Lung (tissue), 12 donors: ENCODE results near the gene SLC25A33. TPM values are rescaled to one million over a fixed set of nuclear protein-coding genes. Genes with fewer than 3 reads are reported as not detected.

ENCODE experiments used
- ATAC-seq: fragments of 200-7000 bp; cut with Tn5 transposase; one replicate; pipeline ENCODE4 v1.9.1; 2020; ENCODE audit warnings: moderate number of reproducible peaks; ENCODE audit not compliant: insufficient read depth, low FRiP score
- DNase-seq, 3 donors: peaks; one replicate each; pipeline ENCODE4 v3.0.0-alpha.2; 2013 to 2017
- H3K27ac ChIP-seq, 2 donors: one replicate each; pipeline ENCODE4 v1.5.1; 2013; ENCODE audit warnings: mild to moderate bottlenecking in 2 of 2, moderate library complexity in 2 of 2, control low read depth in 1 of 2, inconsistent platforms in 1 of 2, low read depth in 1 of 2, low read length in 1 of 2
- H3K27me3 ChIP-seq, 3 donors: one replicate each; pipeline ENCODE4 v1.5.1; 2013; ENCODE audit warnings: low read length in 2 of 3; ENCODE audit not compliant: control insufficient read depth in 3 of 3, insufficient read depth in 3 of 3
- H3K36me3 ChIP-seq, 4 donors: one replicate each; pipeline ENCODE4 v1.5.1; 2013; ENCODE audit warnings: low read length in 4 of 4, mild to moderate bottlenecking in 1 of 4, moderate library complexity in 1 of 4; ENCODE audit not compliant: control insufficient read depth in 4 of 4, insufficient read depth in 4 of 4
- H3K4me1 ChIP-seq, 5 donors: one replicate each; pipeline ENCODE4 v1.5.1; 2013; ENCODE audit warnings: low read length in 5 of 5, mild to moderate bottlenecking in 2 of 5, moderate library complexity in 1 of 5; ENCODE audit not compliant: control insufficient read depth in 5 of 5, insufficient read depth in 5 of 5
- H3K4me3 ChIP-seq: one replicate; pipeline ENCODE4 v1.5.1; 2013; ENCODE audit warnings: mild to moderate bottlenecking, control low read depth, moderate library complexity
- H3K9ac ChIP-seq, 2 donors: one replicate each; pipeline ENCODE4 v1.5.1; 2013; ENCODE audit warnings: low read length in 2 of 2, control low read depth in 1 of 2; ENCODE audit not compliant: insufficient read depth in 1 of 2
- H3K9me3 ChIP-seq, 4 donors: one replicate each; pipeline ENCODE4 v1.5.1; 2013; ENCODE audit warnings: low read length in 3 of 4, mild to moderate bottlenecking in 1 of 4, moderate library complexity in 1 of 4; ENCODE audit not compliant: control insufficient read depth in 4 of 4, insufficient read depth in 3 of 4
- WGBS, 2 donors: extraction: QIAGEN DNeasy Blood & Tissue Kit; methylation state at CpG; one replicate each; pipeline ENCODE4 v1.1.7; 2013; 5-methylcytosine and 5-hydroxymethylcytosine counted together
- polyA plus RNA-seq, 2 donors: library from polyadenylated mRNA; stranded (reverse); fragments of 200-250 nt; gene quantifications; one replicate each; pipeline ENCODE4 v1.2.1, GENCODE V29; 2013
- total RNA-seq, 2 donors: library from RNA; depleted of rRNA in 1 of 2; stranded (reverse); fragments of >200 nt in 1 of 2; gene quantifications; one replicate each; pipeline ENCODE4 v1.2.1, GENCODE V29; 2014 to 2021
- TF ChIP-seq, protein P1 (sequence below): IDR thresholded peaks from 2 replicates; pipeline ENCODE4 v1.5.1; 2012; ENCODE audit warnings: mild to moderate bottlenecking; ENCODE audit errors: control extremely low read depth, extremely low read depth
- donor health status: control.
- donor health status: control.
- donor health status: Bipolar disorder and iron deficiency.
- donor health status: healthy.
- donor health status: DM: yes; HTN: yes; CAD: no.

SLC25A33 gene
- total and polyA plus RNA-seq, 4 donors, result 3.2 to 5.2 (median 4.5) TPM

DNA sequence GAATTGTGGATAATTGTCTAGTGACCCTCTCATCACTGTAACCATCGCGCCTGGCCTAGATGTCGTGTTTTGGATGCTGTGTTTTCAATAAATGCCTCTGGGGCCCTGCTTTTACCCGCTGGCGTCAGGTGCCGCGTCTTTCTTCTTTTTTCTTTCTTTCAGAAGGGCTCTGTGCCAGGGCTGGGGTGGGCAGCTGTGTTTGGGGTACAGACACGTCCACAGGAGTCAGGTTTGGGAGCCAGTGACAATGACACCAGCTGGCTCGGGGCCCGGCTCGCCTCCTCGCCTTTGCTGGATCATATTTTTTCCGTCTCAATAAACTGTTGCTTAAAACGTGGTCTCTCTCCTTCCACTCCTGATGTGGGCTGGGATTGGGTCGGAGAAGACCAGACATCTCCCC lies 65.6 kb downstream of the SLC25A33 start:
- H3K4me1 ChIP-seq, result peaks cover 0 to 6% (median 2%) of the 10 kb centered on the region in 5 donors
- DNase-seq (no peak), ATAC-seq (no peak)
- no peak overlapping the region for H3K4me3 ChIP-seq
- WGBS, 2 donors, result 93 to 96% methylated on average over 15 of the region's 15 CpGs
- peaks cover 5 to 44% (median 21%) of the 10 kb centered on the region in 4 donors for H3K36me3 ChIP-seq
- TF ChIP-seq, protein P1, sequence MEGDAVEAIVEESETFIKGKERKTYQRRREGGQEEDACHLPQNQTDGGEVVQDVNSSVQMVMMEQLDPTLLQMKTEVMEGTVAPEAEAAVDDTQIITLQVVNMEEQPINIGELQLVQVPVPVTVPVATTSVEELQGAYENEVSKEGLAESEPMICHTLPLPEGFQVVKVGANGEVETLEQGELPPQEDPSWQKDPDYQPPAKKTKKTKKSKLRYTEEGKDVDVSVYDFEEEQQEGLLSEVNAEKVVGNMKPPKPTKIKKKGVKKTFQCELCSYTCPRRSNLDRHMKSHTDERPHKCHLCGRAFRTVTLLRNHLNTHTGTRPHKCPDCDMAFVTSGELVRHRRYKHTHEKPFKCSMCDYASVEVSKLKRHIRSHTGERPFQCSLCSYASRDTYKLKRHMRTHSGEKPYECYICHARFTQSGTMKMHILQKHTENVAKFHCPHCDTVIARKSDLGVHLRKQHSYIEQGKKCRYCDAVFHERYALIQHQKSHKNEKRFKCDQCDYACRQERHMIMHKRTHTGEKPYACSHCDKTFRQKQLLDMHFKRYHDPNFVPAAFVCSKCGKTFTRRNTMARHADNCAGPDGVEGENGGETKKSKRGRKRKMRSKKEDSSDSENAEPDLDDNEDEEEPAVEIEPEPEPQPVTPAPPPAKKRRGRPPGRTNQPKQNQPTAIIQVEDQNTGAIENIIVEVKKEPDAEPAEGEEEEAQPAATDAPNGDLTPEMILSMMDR, result no peak
- H3K9ac ChIP-seq, result no peak overlapping the region
- H3K27me3 ChIP-seq, result no peaks in the 10 kb centered on the region
- H3K27ac ChIP-seq, result no peak overlapping the region
- H3K9me3 ChIP-seq, result no peaks in the 10 kb centered on the region

DNA sequence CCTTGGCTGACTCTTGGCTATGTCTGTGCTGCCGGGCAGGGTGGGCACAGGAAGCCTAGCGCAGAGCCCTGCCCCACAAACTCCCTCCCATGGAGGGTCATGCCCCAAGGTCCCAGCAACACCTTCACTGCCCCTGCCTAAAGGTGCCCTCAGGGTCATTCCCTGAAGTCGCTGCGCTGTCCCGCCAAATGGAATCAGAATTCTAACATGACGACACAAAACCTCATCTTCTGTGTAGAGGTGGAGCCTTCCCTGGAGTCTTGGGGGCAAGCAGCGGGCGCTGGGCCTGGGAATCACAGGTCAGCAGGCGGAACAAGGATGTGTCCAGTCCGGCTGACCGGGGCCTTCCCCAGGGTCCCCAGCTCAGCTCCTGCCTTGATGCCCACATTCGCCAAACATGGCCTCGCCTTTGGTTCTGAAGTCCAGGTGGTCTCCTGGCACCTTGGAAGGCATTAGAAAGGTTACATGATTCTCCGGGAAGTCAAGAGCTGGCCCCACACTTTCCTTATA lies 66.7 kb downstream of the SLC25A33 start:
- H3K9me3 ChIP-seq, result no peaks in the 10 kb centered on the region
- ATAC-seq (no peak), DNase-seq (no peak)
- no peaks in the 10 kb centered on the region for H3K27me3 ChIP-seq
- H3K4me3 ChIP-seq, result no peak overlapping the region
- TF ChIP-seq, protein P1, result no peak
- H3K9ac ChIP-seq, result no peak overlapping the region
- H3K27ac ChIP-seq, result no peak overlapping the region
- H3K4me1 ChIP-seq, result peaks cover 0 to 6% (median 2%) of the 10 kb centered on the region in 5 donors
- H3K36me3 ChIP-seq, result peaks cover 5 to 46% (median 14%) of the 10 kb centered on the region in 4 donors
- 96% methylated on average over 14 of the region's 14 CpGs for WGBS, 2 donors

GRCh38 chr1:9606458-9606857 lies 67.2 kb downstream of the SLC25A33 start:
- Histone ChIP-seq H3K9me3 (no peaks in the 10 kb centered on the region), H3K36me3 (peaks cover under 1 to 42% (median 12%) of the 10 kb centered on the region in 4 donors), H3K27ac (no peak overlapping the region), H3K4me1 (peaks cover 0 to 6% (median 2%) of the 10 kb centered on the region in 5 donors), H3K27me3 (no peaks in the 10 kb centered on the region), H3K9ac (no peak overlapping the region), H3K4me3 (no peak overlapping the region)
- ATAC-seq, result no peak
- DNase-seq, result no peak
- TF ChIP-seq, protein P1, result no peak
- WGBS, 2 donors, result 92 to 96% methylated on average over 21 of the region's 21 CpGs

- no peaks in the 10 kb centered on the region for H3K27me3 ChIP-seq
- H3K36me3 ChIP-seq, result peaks cover 4 to 43% (median 9%) of the 10 kb centered on the region in 4 donors
- no peak overlapping the region for H3K9ac ChIP-seq
- ATAC-seq (no peak), DNase-seq (no peak)
- TF ChIP-seq, protein P1, result no peak
- H3K4me3 ChIP-seq, result no peak overlapping the region
- no peak overlapping the region for H3K27ac ChIP-seq
- 82 to 86% methylated on average over 10 of the region's 10 CpGs for WGBS, 2 donors
- peaks cover 0 to 6% (median 2%) of the 10 kb centered on the region in 5 donors for H3K4me1 ChIP-seq
- H3K9me3 ChIP-seq, result no peaks in the 10 kb centered on the region
These were observed 67.7 kb downstream of the SLC25A33 start for GRCh38 chr1:9606948-9607347.
